Lung (tissue), 12 donors: Measurements from ENCODE around the gene SERBP1. TPM values are rescaled to one million over a fixed set of nuclear protein-coding genes. Genes with fewer than 3 reads are reported as not detected.

Source experiments
- ATAC-seq: fragments of 200-7000 bp; cut with Tn5 transposase; one replicate; pipeline ENCODE4 v1.9.1; 2020; ENCODE audit warnings: moderate number of reproducible peaks; ENCODE audit not compliant: insufficient read depth, low FRiP score
- DNase-seq, 3 donors: peaks; one replicate each; pipeline ENCODE4 v3.0.0-alpha.2; 2013 to 2017
- H3K27ac ChIP-seq, 2 donors: one replicate each; pipeline ENCODE4 v1.5.1; 2013; ENCODE audit warnings: mild to moderate bottlenecking in 2 of 2, moderate library complexity in 2 of 2, control low read depth in 1 of 2, inconsistent platforms in 1 of 2, low read depth in 1 of 2, low read length in 1 of 2
- H3K27me3 ChIP-seq, 3 donors: one replicate each; pipeline ENCODE4 v1.5.1; 2013; ENCODE audit warnings: low read length in 2 of 3; ENCODE audit not compliant: control insufficient read depth in 3 of 3, insufficient read depth in 3 of 3
- H3K36me3 ChIP-seq, 4 donors: one replicate each; pipeline ENCODE4 v1.5.1; 2013; ENCODE audit warnings: low read length in 4 of 4, mild to moderate bottlenecking in 1 of 4, moderate library complexity in 1 of 4; ENCODE audit not compliant: control insufficient read depth in 4 of 4, insufficient read depth in 4 of 4
- H3K4me1 ChIP-seq, 5 donors: one replicate each; pipeline ENCODE4 v1.5.1; 2013; ENCODE audit warnings: low read length in 5 of 5, mild to moderate bottlenecking in 2 of 5, moderate library complexity in 1 of 5; ENCODE audit not compliant: control insufficient read depth in 5 of 5, insufficient read depth in 5 of 5
- H3K4me3 ChIP-seq: one replicate; pipeline ENCODE4 v1.5.1; 2013; ENCODE audit warnings: mild to moderate bottlenecking, control low read depth, moderate library complexity
- H3K9ac ChIP-seq, 2 donors: one replicate each; pipeline ENCODE4 v1.5.1; 2013; ENCODE audit warnings: low read length in 2 of 2, control low read depth in 1 of 2; ENCODE audit not compliant: insufficient read depth in 1 of 2
- H3K9me3 ChIP-seq, 4 donors: one replicate each; pipeline ENCODE4 v1.5.1; 2013; ENCODE audit warnings: low read length in 3 of 4, mild to moderate bottlenecking in 1 of 4, moderate library complexity in 1 of 4; ENCODE audit not compliant: control insufficient read depth in 4 of 4, insufficient read depth in 3 of 4
- CTCF ChIP-seq: IDR thresholded peaks from 2 replicates; pipeline ENCODE4 v1.5.1; 2012; ENCODE audit warnings: mild to moderate bottlenecking; ENCODE audit errors: control extremely low read depth, extremely low read depth
- WGBS, 2 donors: extraction: QIAGEN DNeasy Blood & Tissue Kit; methylation state at CpG; one replicate each; pipeline ENCODE4 v1.1.7; 2013; 5-methylcytosine and 5-hydroxymethylcytosine counted together
- polyA plus RNA-seq, 2 donors: library from polyadenylated mRNA; stranded (reverse); fragments of 200-250 nt; gene quantifications; one replicate each; pipeline ENCODE4 v1.2.1, GENCODE V29; 2013
- total RNA-seq, 2 donors: library from RNA; depleted of rRNA in 1 of 2; stranded (reverse); fragments of >200 nt in 1 of 2; gene quantifications; one replicate each; pipeline ENCODE4 v1.2.1, GENCODE V29; 2014 to 2021
- donor health status: control.
- donor health status: control.
- donor health status: Bipolar disorder and iron deficiency.
- donor health status: healthy.
- donor health status: DM: yes; HTN: yes; CAD: no.

The SERBP1 gene
- total and polyA plus RNA-seq, 4 donors = 72.2 to 220 (median 149) TPM

GRCh38 chr1:67368046-67368514, 62.1 kb downstream of the SERBP1 start:
- H3K27me3 ChIP-seq = no peaks in the 10 kb centered on the region
- WGBS, 2 donors = 71 to 73% methylated on average over 1 of the region's 1 CpG
- DNase-seq (no peak), ATAC-seq (no peak)
- TF ChIP-seq CTCF = no peak
- no peak overlapping the region for H3K4me3 ChIP-seq
- H3K4me1 ChIP-seq = peaks cover 0 to 3% (median 0%) of the 10 kb centered on the region in 5 donors
- H3K9me3 ChIP-seq = no peaks in the 10 kb centered on the region
- H3K9ac ChIP-seq = no peak overlapping the region
- no peak overlapping the region for H3K27ac ChIP-seq
- H3K36me3 ChIP-seq = no peaks in the 10 kb centered on the region

- H3K36me3 ChIP-seq = no peaks in the 10 kb centered on the region
- DNase-seq (peak; percentile 65 to 77 (median 76)), ATAC-seq (no peak)
- TF ChIP-seq CTCF = no peak
- WGBS, 2 donors = 46 to 65% methylated on average over 8 of the region's 8 CpGs
- H3K9me3 ChIP-seq = no peaks in the 10 kb centered on the region
- H3K27me3 ChIP-seq = no peaks in the 10 kb centered on the region
- peak overlapping the region in 1 of 2 donors; percentile 4 for H3K9ac ChIP-seq
- no peak overlapping the region for H3K27ac ChIP-seq
- H3K4me3 ChIP-seq = no peak overlapping the region
- H3K4me1 ChIP-seq = peaks cover 0 to 3% (median 0%) of the 10 kb centered on the region in 5 donors
Observed at GRCh38 chr1:67367370-67368045, 62.7 kb downstream of the SERBP1 start.

- TF ChIP-seq CTCF = no peak
- Histone ChIP-seq H3K9ac (no peak overlapping the region), H3K27ac (no peak overlapping the region), H3K4me1 (no peaks in the 10 kb centered on the region), H3K4me3 (no peak overlapping the region), H3K27me3 (no peaks in the 10 kb centered on the region), H3K9me3 (no peaks in the 10 kb centered on the region), H3K36me3 (no peaks in the 10 kb centered on the region)
- DNase-seq (no peak), ATAC-seq (no peak)
- WGBS, 2 donors = 95 to 99% methylated on average over 5 of the region's 5 CpGs
Observed at GRCh38 chr1:67361641-67362040, 68.6 kb downstream of the SERBP1 start.
